Body of pancreas (tissue), 4 donors: ENCODE data around the gene FAM193A. TPM values are rescaled to one million over a fixed set of nuclear protein-coding genes. Genes with fewer than 3 reads are reported as not detected.

ENCODE experiments used
- ATAC-seq: fragments of 150-250 bp; one replicate; pipeline ENCODE4 v1.9.1; 2016
- DNase-seq, 4 donors: peaks; one replicate each; pipeline ENCODE4 v3.0.0-alpha.2; 2019
- H3K27ac ChIP-seq, 4 donors: fragments of 200-600 bp; sonication (generic); 1 replicate in 3 of 4; 2 replicates in 1 of 4; pipeline versions ENCODE4 v1.5.1 to v1.6.1; 2016 to 2019; ENCODE audit warnings: mild to moderate bottlenecking in 1 of 4, mixed read lengths in 1 of 4, moderate library complexity in 1 of 4
- H3K27me3 ChIP-seq, 2 donors: fragments of 200-600 bp; sonication (generic); one replicate each; pipeline ENCODE4 v1.6.0; 2016; ENCODE audit warnings: mild to moderate bottlenecking in 1 of 2
- H3K36me3 ChIP-seq, 2 donors: fragments of 200-600 bp; sonication (generic); replicated peaks in 1 of 2; 2 replicates each; pipeline ENCODE4 v1.5.1; 2016; ENCODE audit warnings: low read depth in 2 of 2; ENCODE audit not compliant: insufficient read depth in 1 of 2
- H3K4me1 ChIP-seq: fragments of 200-600 bp; sonication (generic); one replicate; pipeline ENCODE4 v1.6.0; 2016
- H3K4me3 ChIP-seq, 2 donors: fragments of 200-600 bp; sonication (generic); 1 replicate in 1 of 2; 2 replicates in 1 of 2; pipeline ENCODE4 v1.5.1; 2016 to 2019
- H3K9me3 ChIP-seq, 3 donors: fragments of 200-600 bp; sonication (generic); 1 replicate in 2 of 3; 2 replicates in 1 of 3; pipeline ENCODE4 v1.5.1; 2016
- CTCF ChIP-seq, 7 experiments: fragments of 450-650 bp in 4 of 7; fragments of 200-600 bp in 3 of 7; sonication (generic) in 3 of 7; IDR thresholded peaks; one replicate each; pipeline ENCODE4 v1.5.1; 2016 to 2019; ENCODE audit warnings: antibody characterized with exemption in 7 of 7
- POLR2A ChIP-seq, 3 donors: fragments of 450-650 bp; IDR thresholded peaks; one replicate each; pipeline ENCODE4 v1.6.1; 2016; ENCODE audit warnings: antibody characterized with exemption in 3 of 3, mild to moderate bottlenecking in 2 of 3
- WGBS, 2 donors: methylation state at CpG; one replicate each; pipeline ENCODE4 v1.1.5; 2017; 5-methylcytosine and 5-hydroxymethylcytosine counted together
- intact Hi-C: fragments of 100-400 bp; cut with DNase I; formaldehyde crosslinking; loops from one replicate; pipeline ENCODE4 v1.15.1; 2023
- total RNA-seq, 2 donors: library from RNA; depleted of rRNA; stranded (reverse); fragments of >200 nt; gene quantifications; one replicate each; pipeline ENCODE4 v1.1.0, GENCODE V29; 2016

FAM193A gene
- total RNA-seq, 2 donors from 2014 or later: 14.8 to 22.7 TPM

- no peak for TF ChIP-seq CTCF (IDR thresholded peaks at IDR 0.05)
- TF ChIP-seq POLR2A (IDR thresholded peaks at IDR 0.05): no peak
- Histone ChIP-seq H3K4me1 (peaks cover 38% of the 10 kb centered on the region), H3K27me3 (no peaks in the 10 kb centered on the region), H3K36me3 (no peaks in the 10 kb centered on the region), H3K27ac (peak overlapping the region in 3 of 4 donors; percentile 31 to 45 (median 37)), H3K4me3 (no peak overlapping the region), H3K9me3 (no peaks in the 10 kb centered on the region)
- 60 to 63% methylated on average over 9 to 22 of the region's 23 CpGs for WGBS, 2 donors
- DNase-seq (no peak), ATAC-seq (no peak)
- intact Hi-C loops: loop anchor here (10.0 kb wide), 2 partner anchors 81 to 271 kb away; partner anchors contain the start of gene ADD1
Measured at GRCh38 chr4:2763511-2763967, 227.1 kb downstream of the FAM193A start.

GRCh38 chr4:2765832-2766526 is 229.5 kb downstream of the FAM193A start:
- Histone ChIP-seq H3K27ac (no peak overlapping the region), H3K9me3 (no peaks in the 10 kb centered on the region), H3K27me3 (no peaks in the 10 kb centered on the region), H3K36me3 (no peaks in the 10 kb centered on the region), H3K4me1 (peaks cover 24% of the 10 kb centered on the region), H3K4me3 (no peak overlapping the region)
- DNase-seq (no peak), ATAC-seq (no peak)
- 88 to 93% methylated on average over 11 to 12 of the region's 12 CpGs for WGBS, 2 donors
- TF ChIP-seq CTCF (IDR thresholded peaks at IDR 0.05): no peak
- TF ChIP-seq POLR2A (IDR thresholded peaks at IDR 0.05): no peak
- intact Hi-C loops: loop anchor here (10.0 kb wide), 2 partner anchors 79 to 269 kb away; partner anchors contain the start of gene ADD1

GRCh38 chr4:2767046-2767704 is 230.7 kb downstream of the FAM193A start:
- H3K36me3 ChIP-seq: no peaks in the 10 kb centered on the region
- H3K27ac ChIP-seq: no peak overlapping the region
- H3K27me3 ChIP-seq: no peaks in the 10 kb centered on the region
- 89 to 95% methylated on average over 5 of the region's 5 CpGs for WGBS, 2 donors
- intact Hi-C loops: loop anchor here (10.0 kb wide), 2 partner anchors 78 to 268 kb away; partner anchors contain the start of gene ADD1
- no peak for ATAC-seq
- no peak for TF ChIP-seq POLR2A (IDR thresholded peaks at IDR 0.05)
- TF ChIP-seq CTCF (IDR thresholded peaks at IDR 0.05): no peak
- H3K4me1 ChIP-seq: peaks cover 12% of the 10 kb centered on the region
- H3K9me3 ChIP-seq: no peaks in the 10 kb centered on the region
- DNase-seq: no peak
- no peak overlapping the region for H3K4me3 ChIP-seq

GRCh38 chr4:2767705-2768074 is 231.2 kb downstream of the FAM193A start:
- Histone ChIP-seq H3K27me3 (no peaks in the 10 kb centered on the region), H3K9me3 (no peaks in the 10 kb centered on the region), H3K4me3 (no peak overlapping the region), H3K36me3 (no peaks in the 10 kb centered on the region), H3K27ac (no peak overlapping the region), H3K4me1 (peaks cover 7% of the 10 kb centered on the region)
- WGBS, 2 donors: 68% methylated on average over 11 of the region's 11 CpGs; no CpG with 5 or more reads in 1 of the 2 donors
- intact Hi-C loops: loop anchor here (10.0 kb wide), 2 partner anchors 77 to 267 kb away; partner anchors contain the start of gene ADD1
- TF ChIP-seq POLR2A (IDR thresholded peaks at IDR 0.05) (no peak), CTCF (IDR thresholded peaks at IDR 0.05) (no peak)
- DNase-seq (peak in 1 of 4 donors; percentile 19), ATAC-seq (no peak)
